ENCODE data around the gene CHN2. TPM values are rescaled to one million over a fixed set of nuclear protein-coding genes. Genes with fewer than 3 reads are reported as not detected.
A peak's percentile ranks its signal among the peaks of the same experiment; 100 is the strongest.

CHN2 gene
- total RNA-seq, 2 donors from 2014 or later: 4.1 to 4.8 TPM

DNA sequence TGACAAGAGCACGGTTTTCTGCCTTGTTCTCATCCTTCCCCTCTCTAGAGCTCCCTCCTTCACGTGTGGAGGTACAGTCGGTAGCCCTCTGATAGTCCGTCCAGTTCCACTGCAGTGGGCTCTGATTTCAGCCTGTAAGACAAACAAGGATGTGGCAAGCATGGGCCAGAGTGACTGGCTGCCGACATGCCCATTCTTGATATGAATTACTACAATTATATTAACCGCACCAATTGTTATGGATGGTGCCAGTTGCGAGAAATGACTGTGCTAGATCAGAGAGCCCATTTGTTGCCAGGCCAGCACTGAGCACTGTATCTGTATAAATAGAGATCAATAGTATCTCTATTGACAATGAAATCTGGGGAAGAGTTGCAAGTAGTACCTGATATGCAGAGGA lies 146.6 kb downstream of the CHN2 start:
- DNase-seq (no peak), ATAC-seq (no peak)
- intact Hi-C loops (cut with DNase I): no loop called here

DNA sequence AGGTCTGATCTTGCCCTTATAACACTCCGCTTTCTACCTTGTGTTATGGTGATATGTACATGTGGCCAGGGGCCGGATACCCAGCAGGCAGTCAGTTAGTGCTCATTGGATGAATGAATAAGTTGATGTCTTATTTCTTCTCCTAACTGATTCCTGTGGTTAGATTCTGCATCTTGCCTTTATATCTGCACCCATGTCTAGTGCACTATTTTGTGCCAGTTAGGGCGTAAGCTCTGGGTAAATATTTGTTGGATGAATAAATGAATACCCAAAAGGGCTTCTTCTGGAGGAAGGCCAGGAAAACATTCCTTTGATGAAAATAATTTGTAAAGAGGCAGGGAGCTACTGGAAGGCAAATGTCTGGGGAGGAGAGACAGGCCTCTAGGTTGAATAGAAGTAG lies 148.2 kb downstream of the CHN2 start:
- DNase-seq (no peak), ATAC-seq (peak in 1 of 2 donors; percentile 26)
- intact Hi-C loops (cut with DNase I): no loop called here

DNA sequence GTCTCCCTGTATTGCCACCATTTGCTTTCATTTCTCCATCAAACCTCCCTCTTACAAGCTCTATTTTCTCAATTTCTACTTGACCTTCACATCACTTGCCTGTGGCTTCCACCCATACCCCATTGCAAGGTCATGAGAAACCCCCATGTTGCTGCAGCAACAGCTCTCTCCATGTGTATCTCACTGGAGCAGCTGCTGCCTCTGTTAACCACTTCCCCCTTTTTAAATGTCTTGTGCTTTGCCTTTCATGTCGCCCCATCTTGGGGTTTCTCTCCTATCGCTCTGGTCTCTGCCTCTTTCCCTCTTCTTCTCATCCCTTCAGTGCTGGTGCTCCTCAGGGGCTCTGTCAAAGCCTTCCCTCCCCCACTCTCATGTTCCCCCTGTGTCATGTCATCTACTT lies 148.8 kb downstream of the CHN2 start:
- ATAC-seq (peak in 1 of 2 donors; percentile 19), DNase-seq (no peak)
- intact Hi-C loops (cut with DNase I): no loop called here

DNA sequence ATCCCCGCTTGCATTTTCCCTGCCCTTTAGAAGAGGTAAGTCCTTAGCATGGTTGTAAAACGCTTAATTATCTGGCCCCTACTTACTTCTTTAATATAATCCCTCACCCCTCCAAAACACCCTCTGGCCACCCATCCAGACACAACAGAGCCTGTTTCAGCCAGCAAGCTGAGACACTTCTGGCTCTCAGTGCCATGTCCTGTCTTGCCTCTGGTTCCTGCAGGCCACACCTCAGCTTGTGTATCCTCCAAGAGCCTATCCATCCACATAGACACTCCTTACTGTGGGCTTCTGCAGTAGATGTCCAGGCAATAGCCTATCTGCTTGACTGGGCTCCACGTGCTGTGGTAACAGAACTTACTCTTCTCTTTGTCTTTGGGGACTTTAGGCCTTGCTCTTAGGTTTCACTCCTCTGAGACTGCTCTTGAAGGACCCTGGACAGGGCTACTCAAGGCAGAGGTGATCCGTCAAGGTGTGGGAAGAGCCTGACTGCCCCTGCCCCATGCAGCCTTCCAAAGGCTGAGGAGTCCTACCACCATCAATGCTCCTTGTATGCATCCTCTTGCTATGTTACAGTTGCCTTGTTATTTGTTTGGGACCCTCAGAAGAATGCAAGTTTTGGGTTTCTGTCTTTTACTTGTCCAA lies 149.9 kb downstream of the CHN2 start:
- intact Hi-C loops (cut with DNase I): no loop called here
- ATAC-seq: no peak
- no peak for DNase-seq

DNA sequence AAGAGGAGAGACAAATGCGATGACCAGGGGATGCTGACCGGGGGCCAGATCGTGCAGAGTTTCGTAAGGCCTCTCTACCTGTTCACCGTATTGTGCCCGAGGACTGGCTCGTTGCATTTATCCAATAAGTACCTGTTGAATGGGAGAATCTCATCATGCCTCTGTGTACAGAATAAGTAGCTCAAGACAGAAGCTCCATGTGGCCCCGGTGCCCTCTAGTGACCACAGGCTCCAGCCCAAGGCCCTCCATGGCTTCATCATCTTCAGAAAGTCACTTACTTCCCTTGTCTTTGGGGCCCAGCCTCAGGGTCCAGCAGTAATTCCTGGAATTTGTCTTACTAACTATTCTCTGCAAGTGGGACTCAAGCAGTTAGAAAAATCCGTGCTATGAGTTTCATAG lies 151.0 kb downstream of the CHN2 start:
- DNase-seq (peak; percentile 43), ATAC-seq (peak; percentile 72 to 74)
- intact Hi-C loops (cut with DNase I): loop anchor here in 1 of 2 donors (5.0 kb wide), 2 partner anchors 158 to 423 kb away; no protein-coding TSS in a partner anchor

DNA sequence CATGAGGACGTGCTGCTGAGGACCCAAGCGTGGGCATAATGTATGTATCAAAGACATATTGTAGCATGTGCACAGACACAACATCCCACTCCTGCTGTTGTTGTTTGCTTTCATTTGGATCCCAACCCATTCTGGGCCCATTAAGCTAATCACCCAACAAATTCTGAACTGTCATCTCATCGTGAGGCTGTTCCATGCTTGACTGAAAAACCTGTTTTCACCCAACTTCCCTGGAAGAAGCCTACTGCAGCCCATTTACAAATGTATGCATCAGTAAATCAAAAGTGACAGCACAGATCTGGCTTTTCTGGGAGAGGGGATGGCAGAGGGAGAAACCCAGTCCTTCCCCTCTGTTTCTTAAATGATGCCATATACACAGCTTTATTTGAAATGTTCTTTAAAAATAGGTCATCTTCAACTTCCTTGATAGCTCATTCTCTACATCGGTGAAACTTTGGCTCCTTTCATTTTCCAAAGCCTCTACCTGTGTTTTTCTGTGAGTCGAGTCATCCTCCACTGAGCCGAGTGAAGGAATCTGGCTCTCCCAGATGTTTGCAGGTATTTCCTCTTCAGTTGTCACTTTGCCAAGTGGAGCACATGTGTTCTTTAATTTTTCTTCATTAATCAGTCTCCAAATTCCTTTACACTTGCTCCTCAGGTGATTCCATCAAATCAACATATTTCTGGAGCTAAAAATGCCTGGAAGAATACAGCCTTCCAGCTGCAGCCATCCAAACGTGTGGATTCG lies 151.8 kb downstream of the CHN2 start:
- no peak for DNase-seq
- intact Hi-C loops (cut with DNase I): loop anchor here in 1 of 2 donors (5.0 kb wide), 2 partner anchors 159 to 424 kb away; no protein-coding TSS in a partner anchor
- ATAC-seq: no peak

DNA sequence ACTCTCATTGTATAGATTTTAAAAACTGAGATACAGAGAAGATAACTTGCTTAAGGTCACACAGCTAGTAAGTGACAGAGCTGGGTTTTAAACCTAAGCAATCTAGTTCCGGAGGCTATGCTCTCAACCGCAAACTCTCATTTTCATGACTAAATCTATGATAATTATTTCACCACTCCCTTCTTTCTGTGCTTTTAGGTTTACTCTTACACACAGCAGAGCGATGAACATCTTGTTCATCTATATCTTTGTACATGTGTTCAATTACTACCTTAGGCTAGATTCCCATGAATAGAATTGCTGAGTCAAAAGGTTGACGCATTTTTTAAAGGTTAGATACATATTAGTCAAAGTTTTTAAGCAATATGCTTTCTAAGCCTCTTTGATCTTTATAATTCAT lies 154.8 kb downstream of the CHN2 start:
- ATAC-seq: no peak
- no peak for DNase-seq
- intact Hi-C loops (cut with DNase I): loop anchor here in 1 of 2 donors (5.0 kb wide), 2 partner anchors 162 to 427 kb away; no protein-coding TSS in a partner anchor

DNA sequence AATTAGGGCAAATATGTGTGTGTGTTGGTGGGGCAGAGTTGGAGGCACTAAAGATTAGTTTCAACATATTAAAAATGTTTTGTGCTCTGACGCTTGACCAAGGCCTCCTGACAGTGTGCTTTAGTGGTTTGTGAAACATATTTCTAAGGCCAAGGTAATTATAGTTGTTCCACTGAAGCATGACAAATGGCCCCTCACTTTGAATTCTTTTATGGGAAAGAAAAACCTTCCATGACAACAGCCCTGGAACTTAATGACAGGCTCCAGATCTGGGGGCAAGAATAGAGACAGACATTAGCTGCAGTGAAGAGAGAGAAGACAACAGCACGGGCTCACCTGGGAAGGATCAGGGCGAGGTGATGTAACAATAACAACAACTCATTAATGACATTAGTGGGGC lies 155.8 kb downstream of the CHN2 start:
- no peak for ATAC-seq
- DNase-seq: no peak
- intact Hi-C loops (cut with DNase I): no loop called here

DNA sequence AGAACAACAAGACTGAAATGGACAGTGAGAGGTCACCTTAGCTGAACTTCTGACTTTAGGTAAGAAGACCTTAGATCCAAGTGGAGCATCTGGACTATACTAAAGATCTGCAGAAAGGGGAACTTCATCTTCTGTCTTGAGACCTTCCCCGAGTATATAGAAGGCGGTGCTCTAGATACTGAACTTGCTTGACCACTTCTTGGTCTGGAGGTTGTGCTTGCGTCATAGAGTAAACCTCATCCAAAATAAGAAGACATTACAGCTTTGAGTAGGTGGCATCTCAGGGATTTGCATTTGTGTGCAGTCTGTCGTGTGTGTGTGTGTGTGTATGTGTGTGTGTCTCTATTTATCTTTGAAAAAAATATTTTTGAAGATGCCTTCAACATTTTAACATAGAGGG lies 157.5 kb downstream of the CHN2 start:
- no peak for ATAC-seq
- intact Hi-C loops (cut with DNase I): no loop called here

DNA sequence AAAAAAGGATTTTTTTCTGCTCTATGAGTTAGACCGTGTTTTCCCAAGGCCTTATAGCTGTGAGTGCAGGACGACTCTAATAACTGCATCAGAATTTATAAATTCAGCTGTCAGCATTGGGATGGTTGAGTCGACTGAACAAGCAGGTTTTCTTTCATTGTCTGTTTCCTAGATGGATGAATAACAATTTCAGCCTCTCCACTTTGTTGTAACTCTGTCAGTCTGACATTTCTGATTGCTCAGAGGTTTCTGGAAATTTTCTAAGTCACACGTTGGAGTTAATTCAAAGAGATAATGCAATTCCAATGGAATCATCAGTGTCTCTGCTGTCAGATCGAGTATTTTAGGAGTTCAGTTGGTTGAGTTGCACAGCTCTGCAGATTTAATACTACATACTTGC lies 159.2 kb downstream of the CHN2 start:
- intact Hi-C loops (cut with DNase I): no loop called here
- no peak for ATAC-seq
- DNase-seq: no peak

More for the DNA sequence above, 157.5 kb downstream of the CHN2 start:
- no peak for DNase-seq

DNA sequence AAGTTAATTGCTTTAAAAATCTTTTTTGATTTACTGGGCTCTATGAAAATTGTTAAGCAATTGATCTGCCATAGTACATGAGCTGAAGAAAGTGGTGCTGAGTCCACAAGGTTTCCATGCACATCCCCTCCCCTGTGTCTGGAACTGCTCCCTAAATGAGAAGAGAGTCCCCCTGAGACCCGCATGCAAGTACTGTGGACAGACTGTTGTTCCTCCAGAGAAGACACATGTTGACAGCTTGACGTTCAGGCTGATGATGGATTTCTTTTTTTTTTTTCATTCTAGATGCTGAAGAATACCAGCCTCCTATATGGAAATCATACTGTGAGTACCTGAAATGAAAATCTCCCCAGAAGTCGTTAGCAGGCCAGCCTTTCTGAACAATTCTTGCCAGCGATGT lies 159.8 kb downstream of the CHN2 start:
- no peak for DNase-seq

DNA sequence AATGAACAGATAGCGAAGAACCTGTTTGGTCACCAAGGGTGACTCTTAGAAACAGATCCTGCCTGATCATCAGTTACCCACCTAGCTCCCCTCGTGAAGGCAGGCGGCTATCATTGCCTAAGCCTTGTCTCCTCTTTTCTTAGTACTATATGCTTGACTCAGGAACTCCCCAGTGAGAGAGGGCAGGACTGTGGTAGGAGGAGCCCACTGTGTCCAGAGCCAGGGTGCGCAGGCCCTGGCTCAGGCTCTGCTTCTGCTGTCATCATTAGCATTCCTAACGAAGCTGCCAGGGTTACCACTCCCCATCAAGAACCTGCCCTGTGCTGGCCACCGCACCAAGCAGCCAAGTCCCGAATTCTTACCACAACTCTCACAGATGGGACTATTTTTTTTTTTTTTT lies 160.8 kb downstream of the CHN2 start:
- intact Hi-C loops (cut with DNase I): no loop called here
- DNase-seq (no peak), ATAC-seq (no peak)

More for the DNA sequence above, 159.8 kb downstream of the CHN2 start:
- intact Hi-C loops (cut with DNase I): no loop called here
- ATAC-seq: no peak

DNA sequence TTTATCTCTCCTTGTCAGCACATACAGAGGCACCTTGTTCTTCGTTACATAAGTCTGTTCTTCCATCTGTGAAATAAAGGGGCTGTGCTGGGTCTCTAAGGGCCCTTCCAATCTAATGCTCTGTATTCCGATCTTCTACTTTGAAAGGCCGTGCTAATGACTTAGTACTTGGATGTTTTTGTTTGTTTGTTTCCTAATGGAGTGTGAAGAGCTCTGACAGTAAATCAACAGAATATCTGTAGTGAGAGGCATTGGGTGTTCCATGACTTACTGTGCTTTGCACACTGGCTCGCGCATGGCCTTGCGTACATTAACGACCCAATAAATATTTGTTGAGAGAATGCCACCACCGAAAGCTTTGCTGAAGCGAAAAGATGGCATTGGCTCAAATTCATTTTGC lies 162.1 kb downstream of the CHN2 start:
- ATAC-seq: no peak
- no peak for DNase-seq
- intact Hi-C loops (cut with DNase I): no loop called here

DNA sequence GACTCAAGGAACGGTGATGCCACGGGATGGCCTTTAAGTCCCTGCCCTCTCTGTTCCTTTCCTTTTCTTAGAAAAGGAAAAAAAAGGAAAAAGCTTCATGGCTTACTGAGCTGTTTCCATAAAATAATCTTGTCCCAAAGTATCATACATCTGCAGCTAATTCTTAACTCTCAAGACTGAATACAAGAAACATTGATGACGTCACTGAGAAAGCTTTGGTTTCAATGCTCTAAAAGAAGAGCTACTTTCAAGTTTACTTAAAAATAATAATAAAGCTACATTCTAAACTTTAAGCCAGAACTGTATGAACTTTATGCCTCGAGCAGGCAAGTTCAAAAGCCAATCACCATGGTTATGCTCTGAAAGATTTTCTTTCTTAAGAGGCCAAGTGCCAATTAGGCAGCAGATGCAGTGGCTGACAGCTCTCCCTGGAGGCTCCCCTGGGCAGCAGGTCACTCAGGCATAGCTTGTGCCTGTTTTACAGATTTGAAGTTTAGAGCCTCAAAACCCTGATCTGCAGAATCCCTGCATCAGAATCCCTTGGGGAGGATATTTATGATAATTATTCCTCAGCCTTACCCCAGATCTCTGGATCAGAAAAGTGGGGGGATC lies 165.0 kb downstream of the CHN2 start:
- DNase-seq (no peak), ATAC-seq (peak in 1 of 2 donors; percentile 85)
- intact Hi-C loops (cut with DNase I): no loop called here

DNA sequence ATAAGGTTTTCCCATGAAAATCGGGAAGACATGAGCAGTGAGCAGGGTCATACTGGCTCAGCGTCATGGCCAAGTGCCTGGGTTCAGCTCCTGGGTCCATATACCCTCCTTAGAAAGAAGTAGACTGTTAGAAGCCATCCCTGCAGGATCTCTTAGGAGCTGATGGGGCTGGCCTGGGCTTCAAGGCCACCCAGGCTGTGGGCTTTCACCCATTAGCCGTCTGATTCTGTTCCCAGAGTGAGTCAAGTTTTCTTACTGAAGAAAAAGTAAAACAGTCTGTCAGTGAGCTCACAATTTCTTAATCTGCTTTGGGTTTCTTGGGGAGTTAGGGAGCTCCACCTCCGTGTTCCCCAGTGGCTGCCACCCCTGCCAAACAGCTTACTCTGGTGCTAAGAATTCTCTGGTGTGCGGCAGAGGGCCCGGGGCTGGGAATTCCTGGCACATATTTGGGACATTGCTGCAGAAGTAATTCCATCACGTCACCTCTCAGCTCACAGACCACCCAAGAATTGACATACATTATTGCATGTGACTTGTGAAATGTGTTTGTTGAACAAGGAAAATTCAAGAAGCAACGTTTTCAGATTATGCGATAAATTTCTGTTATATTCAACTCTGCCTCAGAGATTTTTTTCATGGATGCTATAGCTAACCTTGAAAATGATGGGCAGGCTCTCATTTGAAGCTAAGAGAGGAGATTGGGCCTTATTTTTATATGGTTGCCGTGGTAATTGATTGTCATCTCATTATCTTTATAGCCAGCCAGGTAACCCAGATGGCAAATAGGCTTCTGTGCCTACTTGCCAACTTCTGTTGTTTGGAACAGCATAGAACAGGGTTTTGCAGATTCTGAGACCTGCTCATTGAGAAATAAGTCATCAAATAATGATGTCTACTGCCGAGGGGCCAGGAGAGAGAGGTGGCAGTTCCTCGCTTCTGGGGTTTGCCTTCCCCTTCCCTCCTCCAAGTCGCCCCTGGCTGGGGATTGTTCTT lies 166.4 kb downstream of the CHN2 start:
- ATAC-seq: peak in 1 of 2 donors; percentile 34
- intact Hi-C loops (cut with DNase I): no loop called here
- DNase-seq: peak; percentile 24

DNA sequence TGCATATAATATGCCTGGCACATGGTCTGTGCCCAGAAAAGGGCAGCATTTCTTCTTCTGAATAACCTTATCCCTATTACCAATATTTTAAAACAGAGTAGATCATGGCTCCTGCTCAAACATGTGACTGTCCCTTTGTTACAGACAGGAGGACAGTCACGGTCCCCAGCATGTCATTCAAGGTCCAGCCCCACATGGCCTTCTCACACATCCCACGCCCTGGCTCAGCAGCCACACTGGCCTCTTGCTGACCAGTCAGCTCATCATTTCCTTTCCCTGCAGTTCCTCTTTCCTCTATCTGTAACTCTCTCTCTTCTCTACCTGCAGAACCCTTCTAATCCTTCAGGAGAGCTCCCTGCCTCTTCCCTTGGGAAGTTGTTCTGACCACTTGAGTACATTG lies 167.8 kb downstream of the CHN2 start:
- ATAC-seq (no peak), DNase-seq (no peak)
- intact Hi-C loops (cut with DNase I): no loop called here

DNA sequence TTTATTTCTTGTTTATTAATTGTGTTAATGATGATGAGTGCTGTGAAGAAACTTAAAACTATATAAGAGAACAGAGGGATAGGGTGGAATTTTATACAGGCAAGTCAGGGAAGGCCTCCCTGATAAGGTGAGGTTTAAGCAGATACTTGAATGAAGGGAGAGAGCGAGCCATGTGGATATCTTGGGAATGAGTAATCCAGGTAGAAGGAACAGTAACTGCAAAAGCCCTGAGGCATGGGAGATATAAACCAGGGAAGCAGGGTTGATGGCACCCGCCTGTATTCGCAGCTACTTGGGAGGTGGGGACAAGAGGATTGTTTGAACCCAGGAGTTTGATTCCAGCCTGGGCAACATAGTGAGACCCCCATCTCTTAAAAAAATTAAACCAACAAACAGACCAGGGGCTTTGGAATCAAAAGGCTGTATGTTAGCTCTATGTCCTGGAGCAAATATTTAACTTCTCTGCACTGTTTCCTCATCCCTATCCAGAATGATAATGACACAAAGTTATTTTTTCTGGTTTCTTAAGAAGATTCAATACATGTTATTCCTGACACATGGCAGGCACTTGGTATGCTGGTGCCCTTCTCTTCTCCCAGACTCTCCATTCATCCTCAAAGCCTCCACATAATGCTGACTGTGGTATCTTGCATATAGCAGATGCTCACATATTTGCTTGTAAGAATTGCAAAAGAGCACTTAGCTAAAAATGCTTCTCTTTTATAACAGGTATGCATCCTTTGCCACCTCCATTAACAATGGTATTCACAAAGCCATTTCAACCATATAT lies 169.3 kb downstream of the CHN2 start:
- ATAC-seq (no peak), DNase-seq (no peak)
- intact Hi-C loops (cut with DNase I): no loop called here

DNA sequence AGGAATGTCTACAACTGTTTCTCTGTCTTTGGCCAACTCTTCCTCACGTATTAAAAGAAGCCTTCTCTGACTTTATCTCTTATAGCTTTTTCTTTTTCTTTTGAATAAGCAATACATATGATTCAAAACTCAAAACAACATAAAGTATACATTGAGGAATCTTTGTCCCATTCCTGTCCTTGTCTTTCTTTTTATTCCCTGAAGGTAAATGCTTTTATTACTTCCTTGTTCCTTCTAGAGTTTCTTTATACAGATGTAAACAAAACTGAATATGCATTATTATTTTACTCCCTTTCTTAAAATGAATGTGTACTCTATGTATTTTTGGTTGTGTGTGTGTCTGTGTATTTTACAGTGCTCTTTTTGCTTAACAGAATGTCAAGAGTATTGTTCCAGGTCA lies 170.1 kb downstream of the CHN2 start:
- no peak for ATAC-seq
- no peak for DNase-seq
- intact Hi-C loops (cut with DNase I): no loop called here
